Liver (tissue), 3 donors: Measurements from ENCODE around the gene RGS3.
A peak's percentile ranks its signal among the peaks of the same experiment; 100 is the strongest.

Experiments
- ATF3 ChIP-seq: IDR thresholded peaks from 2 replicates; pipeline ENCODE4 v1.6.1; 2016; ENCODE audit warnings: antibody characterized with exemption
- CTCF ChIP-seq: fragments of 150-350 bp; IDR thresholded peaks from 2 replicates; pipeline ENCODE4 v1.5.1; 2017; ENCODE audit warnings: improper control_type of control experiment, low read depth, low read length; ENCODE audit not compliant: missing input control
- GABPA ChIP-seq, 2 donors: IDR thresholded peaks in 1 of 2; conservative IDR thresholded peaks in 1 of 2; 2 replicates each; pipeline ENCODE4 v1.6.1; 2016; ENCODE audit warnings: antibody characterized with exemption in 2 of 2, mild to moderate bottlenecking in 1 of 2, moderate library complexity in 1 of 2
- HNF4G ChIP-seq: IDR thresholded peaks from 2 replicates; pipeline ENCODE4 v1.6.1; 2016; ENCODE audit warnings: antibody characterized with exemption
- JUND ChIP-seq, 2 donors: IDR thresholded peaks; 2 replicates each; pipeline ENCODE4 v1.6.1; 2016; ENCODE audit warnings: antibody characterized with exemption in 2 of 2
- MAX ChIP-seq: IDR thresholded peaks from 2 replicates; pipeline ENCODE4 v1.6.1; 2016; ENCODE audit warnings: antibody characterized with exemption
- RAD21 ChIP-seq, 2 donors: IDR thresholded peaks; 2 replicates each; pipeline ENCODE4 v1.6.1; 2016; ENCODE audit warnings: antibody characterized with exemption in 2 of 2, mild to moderate bottlenecking in 2 of 2
- RXRA ChIP-seq, 2 donors: IDR thresholded peaks; 2 replicates each; pipeline ENCODE4 v1.6.1; 2017 to 2018; ENCODE audit warnings: antibody characterized with exemption in 2 of 2, mild to moderate bottlenecking in 1 of 2
- SP1 ChIP-seq: IDR thresholded peaks from 2 replicates; pipeline ENCODE4 v1.6.1; 2018; ENCODE audit warnings: antibody characterized with exemption, mild to moderate bottlenecking
- TAF1 ChIP-seq: conservative IDR thresholded peaks from 2 replicates; pipeline ENCODE4 v1.6.1; 2016; ENCODE audit warnings: antibody characterized with exemption, mild to moderate bottlenecking
- YY1 ChIP-seq: IDR thresholded peaks from 2 replicates; pipeline ENCODE4 v1.6.1; 2016; ENCODE audit warnings: antibody characterized with exemption, mild to moderate bottlenecking
- donor health status: healthy.
- donor health status: healthy.

- TF ChIP-seq ATF3 (no peak), CTCF (peak; percentile 70), SP1 (no peak), TAF1 (no peak), RAD21 (IDR thresholded peaks at IDR 0.05) (peak; percentile 91 to 94), JUND (IDR thresholded peaks at IDR 0.05) (no peak), YY1 (no peak), MAX (no peak), HNF4G (no peak), RXRA (IDR thresholded peaks at IDR 0.05) (no peak), GABPA (IDR thresholded peaks at IDR 0.05 in 1 of 2, conservative IDR thresholded peaks at IDR 0.05 in 1 of 2) (no peak)
Measured at GRCh38 chr9:113446323-113446740, 17.2 kb upstream of the RGS3 start.
